ENCODE data around the gene POU3F1. TPM values are rescaled to one million over a fixed set of nuclear protein-coding genes. Genes with fewer than 3 reads are reported as not detected.
A peak's percentile ranks its signal among the peaks of the same experiment; 100 is the strongest.

POU3F1 gene
- total RNA-seq (ENCODE audit: low replicate concordance) = 16.5 and 44.6 TPM in 2 replicates

- Histone ChIP-seq H3K9ac (peak within 1 kb of the TSS; percentile 45), H3K4me2 (peak within 1 kb of the TSS; percentile 99), H2AFZ (replicated peaks) (no peak within 1 kb of the TSS), H4K20me1 (ENCODE audit: low read depth) (peaks cover 87% of the 10 kb centered on the region), H3K9me3 (ENCODE audit: low read depth) (no peaks in the 10 kb centered on the region), H3K4me3 (peak within 1 kb of the TSS; percentile 92), H3K4me1 (peaks cover 55% of the 10 kb centered on the region), H3F3A (ENCODE audit: low read depth) (peaks cover 54% of the 10 kb centered on the region), H3K27ac (peak within 1 kb of the TSS; percentile 18), H3K36me3 (no peaks in the 10 kb centered on the region), H3K27me3 (no peaks in the 10 kb centered on the region), H3K79me2 (ENCODE audit: low read depth) (peaks cover 97% of the 10 kb centered on the region)
- DNase-seq (ENCODE audit: low spot score) = peak; percentile 97
- Mint-ChIP-seq H3K4me3 (peak within 1 kb of the TSS; percentile 87), H3K4me1 (peaks cover 60% of the 10 kb centered on the region), H3K27ac (no peak within 1 kb of the TSS), H3K36me3 (peaks cover 10% of the 10 kb centered on the region), H3K9me3 (no peaks in the 10 kb centered on the region), H3K27me3 (ENCODE audit: insufficient read depth, low read depth) (peaks cover 44% of the 10 kb centered on the region)
- TF ChIP-seq CTCF (IDR thresholded peaks at IDR 0.05) (no peak), EZH2 (IDR thresholded peaks at IDR 0.05) (no peak), EZH2phosphoT487 (IDR thresholded peaks at IDR 0.05) (no peak)
These were observed at the start of gene POU3F1 for GRCh38 chr1:38046333-38046883. TSS of gene POU3F1 (minus strand) at chr1:38046793. CDS start at chr1:38046743, 50 bp downstream.

DNA sequence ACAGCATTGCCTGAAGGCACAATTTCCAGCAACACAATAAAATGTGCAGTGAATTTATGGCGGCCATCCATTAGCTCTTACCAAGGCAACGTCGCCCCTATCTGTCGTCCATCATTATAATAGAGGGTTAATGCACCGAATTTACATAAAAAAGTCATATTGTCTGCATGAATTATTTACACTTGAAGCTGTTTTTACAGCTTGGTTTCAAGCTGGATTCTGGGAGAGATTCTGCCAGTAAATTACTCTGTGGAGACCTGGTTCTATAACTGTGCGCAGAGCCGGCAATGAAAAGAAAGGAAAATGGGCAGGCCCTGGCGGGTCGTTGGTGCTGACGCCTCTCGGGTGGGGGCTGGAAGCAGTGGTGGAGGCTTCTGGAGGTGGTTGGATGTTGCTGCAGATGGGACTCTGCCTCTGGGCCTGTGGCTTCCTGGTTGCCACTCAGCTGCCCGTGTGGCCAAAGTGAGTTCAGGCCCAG is 48.9 kb upstream of the POU3F1 start:
- Histone ChIP-seq H3K9ac (no peak overlapping the region), H3K4me2 (no peak overlapping the region), H3K27me3 (no peaks in the 10 kb centered on the region), H3K36me3 (no peaks in the 10 kb centered on the region), H3F3A (ENCODE audit: low read depth) (peaks cover 7% of the 10 kb centered on the region), H3K79me2 (ENCODE audit: low read depth) (no peaks in the 10 kb centered on the region), H3K4me1 (peaks cover 25% of the 10 kb centered on the region), H3K27ac (no peak overlapping the region), H4K20me1 (ENCODE audit: low read depth) (peaks cover 4% of the 10 kb centered on the region), H3K4me3 (no peak overlapping the region), H3K9me3 (ENCODE audit: low read depth) (no peaks in the 10 kb centered on the region), H2AFZ (replicated peaks) (no peak overlapping the region)
- H3K4me3 Mint-ChIP-seq = no peak overlapping the region
- DNase-seq (ENCODE audit: low spot score) = no peak
- H3K36me3 Mint-ChIP-seq = no peaks in the 10 kb centered on the region
- H3K4me1 Mint-ChIP-seq = peaks cover 43% of the 10 kb centered on the region
- H3K9me3 Mint-ChIP-seq = no peaks in the 10 kb centered on the region
- no peak overlapping the region for H3K27ac Mint-ChIP-seq
- H3K27me3 Mint-ChIP-seq (ENCODE audit: insufficient read depth, low read depth) = peaks cover 8% of the 10 kb centered on the region
- TF ChIP-seq EZH2 (IDR thresholded peaks at IDR 0.05) (no peak), EZH2phosphoT487 (IDR thresholded peaks at IDR 0.05) (no peak), CTCF (IDR thresholded peaks at IDR 0.05) (no peak)

DNA sequence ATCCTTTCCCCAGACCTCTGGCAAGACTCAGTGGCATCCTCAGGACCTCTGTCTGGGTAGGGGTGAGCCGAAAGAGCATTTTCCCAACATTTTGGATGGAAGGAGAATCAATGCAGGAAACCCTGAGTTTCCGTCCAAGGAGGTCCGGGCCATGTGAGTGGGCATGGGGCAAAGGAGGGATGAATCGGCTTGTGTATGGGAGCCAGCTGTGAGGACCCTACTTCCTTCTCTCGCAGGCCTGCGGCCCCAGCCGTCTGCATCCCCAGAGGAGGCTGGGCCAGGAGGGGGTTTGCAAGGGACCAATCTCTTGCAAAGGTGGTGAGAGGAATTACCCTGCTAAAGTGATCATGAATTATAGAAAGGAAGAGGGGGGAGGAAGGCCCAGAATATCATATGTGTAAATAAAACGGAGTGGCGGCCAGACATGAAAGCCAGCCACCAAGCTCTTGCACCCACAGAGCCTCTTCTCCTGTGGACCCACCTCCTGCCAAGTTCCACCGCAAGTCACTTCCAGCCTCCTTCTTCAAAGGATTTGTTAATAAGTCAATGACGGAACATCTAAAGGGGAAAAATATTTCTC is 48.2 kb upstream of the POU3F1 start:
- H3K4me2 ChIP-seq = no peak overlapping the region
- H3K9ac ChIP-seq = no peak overlapping the region
- peaks cover 7% of the 10 kb centered on the region for H3F3A ChIP-seq (ENCODE audit: low read depth)
- no peaks in the 10 kb centered on the region for H3K27me3 ChIP-seq
- TF ChIP-seq EZH2phosphoT487 (IDR thresholded peaks at IDR 0.05) (no peak), CTCF (IDR thresholded peaks at IDR 0.05) (no peak), EZH2 (IDR thresholded peaks at IDR 0.05) (no peak)
- no peaks in the 10 kb centered on the region for H3K9me3 ChIP-seq (ENCODE audit: low read depth)
- no peak overlapping the region for H3K27ac ChIP-seq
- H3K36me3 ChIP-seq = no peaks in the 10 kb centered on the region
- H2AFZ ChIP-seq (replicated peaks) = no peak overlapping the region
- no peaks in the 10 kb centered on the region for H3K36me3 Mint-ChIP-seq
- DNase-seq (ENCODE audit: low spot score) = no peak
- H3K4me3 ChIP-seq = no peak overlapping the region
- H3K27me3 Mint-ChIP-seq (ENCODE audit: insufficient read depth, low read depth) = peaks cover 8% of the 10 kb centered on the region
- no peaks in the 10 kb centered on the region for H3K9me3 Mint-ChIP-seq
- H3K27ac Mint-ChIP-seq = no peak overlapping the region
- peaks cover 25% of the 10 kb centered on the region for H3K4me1 ChIP-seq
- H4K20me1 ChIP-seq (ENCODE audit: low read depth) = peaks cover 4% of the 10 kb centered on the region
- no peaks in the 10 kb centered on the region for H3K79me2 ChIP-seq (ENCODE audit: low read depth)
- peaks cover 46% of the 10 kb centered on the region for H3K4me1 Mint-ChIP-seq
- no peak overlapping the region for H3K4me3 Mint-ChIP-seq

Measured in neural progenitor cell (in vitro differentiated cells).